Measurements from ENCODE around the gene PRSS37.
"Not testable (repeated sequence)": the region's sequence is repeated elsewhere in the genome, so short reads cannot be mapped to it uniquely, and the experiment has no call there.

PRSS37 gene

DNA sequence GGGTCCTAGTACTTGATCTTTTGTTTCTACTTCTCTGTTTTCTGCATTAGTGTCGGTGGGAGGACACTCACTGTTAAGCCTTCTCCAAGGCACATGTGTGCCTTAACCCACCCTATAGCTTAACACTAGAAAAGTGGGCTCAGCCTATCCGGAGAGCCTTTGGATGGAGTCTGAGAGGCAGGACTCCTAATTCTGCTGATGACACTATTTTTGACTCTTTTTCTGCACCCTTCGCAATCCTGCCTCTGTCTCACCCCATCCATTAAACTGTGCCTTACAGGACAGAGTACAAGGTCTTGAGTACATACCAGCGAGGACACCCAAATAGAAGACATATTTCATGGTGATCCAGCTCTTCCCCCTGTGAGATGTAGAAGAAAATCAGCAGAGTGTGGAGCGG lies 577 bp downstream of the PRSS37 start:
- Mint-ChIP-seq H3K4me3 (no peak overlapping the region), H3K27ac (no peak overlapping the region), H3K9me3 (no peaks in the 10 kb centered on the region), H3K27me3 (no peaks in the 10 kb centered on the region), H3K4me1 (no peaks in the 10 kb centered on the region), H3K36me3 (no peaks in the 10 kb centered on the region)
- no peak for DNase-seq
- CTCF ChIA-PET: interaction anchor here (0.7 kb wide), 1 partner anchor 55 kb away, joined by 3 read pairs; no protein-coding TSS in a partner anchor

DNA sequence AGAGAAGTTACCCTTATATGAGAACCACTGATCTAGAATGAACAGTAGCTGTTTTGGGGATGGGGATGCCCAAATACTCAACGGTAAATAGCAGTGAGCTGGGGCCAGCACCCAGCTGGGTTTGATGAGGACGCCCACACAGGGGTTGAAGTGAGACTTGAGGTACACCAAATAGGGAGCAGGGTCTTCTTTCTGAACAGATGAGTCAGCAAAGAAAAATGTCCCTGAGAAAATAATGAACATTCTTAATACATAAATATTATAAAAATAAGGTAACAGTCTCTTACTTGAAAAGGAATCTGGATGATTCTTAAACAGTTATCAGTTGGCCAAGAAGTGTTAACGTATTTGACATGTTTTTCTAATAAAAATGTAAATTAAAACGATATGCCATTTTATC lies 2.0 kb downstream of the PRSS37 start:
- Mint-ChIP-seq H3K4me3 (no peak overlapping the region), H3K4me1 (no peaks in the 10 kb centered on the region), H3K9me3 (no peaks in the 10 kb centered on the region), H3K36me3 (no peaks in the 10 kb centered on the region), H3K27me3 (no peaks in the 10 kb centered on the region), H3K27ac (no peak overlapping the region)
- no peak for DNase-seq
- CTCF ChIA-PET: no interaction called here

DNA sequence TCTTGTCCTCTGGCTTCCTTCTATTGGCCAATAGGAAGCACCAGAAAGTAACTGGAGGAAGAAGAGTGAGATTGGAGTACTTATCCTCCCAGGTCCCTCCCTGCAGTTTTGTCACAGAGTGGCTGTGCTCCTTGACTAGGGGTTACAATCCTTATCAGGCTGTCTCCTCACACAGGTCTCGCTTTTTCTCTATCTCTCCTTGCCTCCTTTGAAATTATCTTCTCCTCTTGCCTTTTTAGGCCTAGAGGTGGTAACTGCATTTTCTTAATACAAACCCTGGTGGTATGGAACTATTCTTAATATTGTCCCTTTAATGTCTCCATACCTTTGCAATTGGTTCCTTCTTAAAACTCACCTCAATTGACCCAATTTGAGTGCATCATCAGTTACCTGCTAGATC lies 2.7 kb downstream of the PRSS37 start:
- Mint-ChIP-seq H3K4me1 (no peaks in the 10 kb centered on the region), H3K4me3 (no peak overlapping the region), H3K27me3 (no peaks in the 10 kb centered on the region), H3K9me3 (no peaks in the 10 kb centered on the region), H3K36me3 (no peaks in the 10 kb centered on the region), H3K27ac (no peak overlapping the region)
- no peak for DNase-seq
- CTCF ChIA-PET: no interaction called here

DNA sequence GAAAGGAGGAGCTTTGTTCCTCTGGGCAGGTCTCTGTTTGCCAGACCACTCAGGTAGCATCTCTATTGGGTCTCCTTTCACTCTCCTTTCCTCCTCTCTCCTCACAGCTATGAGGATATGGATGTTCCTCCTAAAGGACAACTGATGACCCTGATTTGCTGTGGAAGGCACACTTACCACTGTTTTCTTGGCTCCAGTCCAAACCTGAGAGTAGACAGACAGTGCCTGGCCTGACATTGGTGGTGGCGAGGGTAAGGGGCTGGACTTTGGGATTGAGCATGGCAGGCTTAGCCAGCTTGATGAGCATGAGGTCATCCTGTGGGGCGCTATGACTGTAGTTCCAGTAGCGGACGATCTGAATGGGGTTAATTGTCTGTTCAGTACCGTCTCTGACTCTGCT lies 3.6 kb downstream of the PRSS37 start:
- H3K36me3 Mint-ChIP-seq: no peaks in the 10 kb centered on the region
- CTCF ChIA-PET: no interaction called here
- H3K27me3 Mint-ChIP-seq: no peaks in the 10 kb centered on the region
- no peaks in the 10 kb centered on the region for H3K4me1 Mint-ChIP-seq
- no peak overlapping the region for H3K27ac Mint-ChIP-seq
- DNase-seq: no peak
- H3K9me3 Mint-ChIP-seq: no peaks in the 10 kb centered on the region
- no peak overlapping the region for H3K4me3 Mint-ChIP-seq

DNA sequence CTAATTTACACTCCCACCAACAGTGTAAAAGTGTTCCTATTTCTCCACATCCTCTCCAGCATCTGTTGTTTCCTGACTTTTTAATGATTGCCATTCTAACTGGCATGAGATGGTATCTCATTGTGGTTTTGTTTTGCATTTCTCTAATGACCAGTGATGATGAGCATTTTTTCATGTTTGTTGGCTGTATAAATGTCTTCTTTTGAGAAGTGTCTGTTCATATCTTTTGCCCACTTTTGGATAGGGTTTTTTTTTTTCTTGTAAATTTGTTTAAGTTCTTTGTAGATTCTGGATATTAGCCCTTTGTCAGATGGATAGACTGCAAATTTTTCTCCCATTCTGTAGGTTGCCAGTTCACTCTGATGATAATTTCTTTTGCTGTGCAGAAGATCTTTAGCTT lies 18.9 kb downstream of the PRSS37 start:
- H3K36me3 Mint-ChIP-seq, H3K27ac Mint-ChIP-seq, H3K4me3 Mint-ChIP-seq, H3K27me3 Mint-ChIP-seq, CTCF ChIA-PET, H3K4me1 Mint-ChIP-seq, DNase-seq: not testable (repeated sequence)
- H3K9me3 Mint-ChIP-seq: peaks cover 20% of the 10 kb centered on the region

DNA sequence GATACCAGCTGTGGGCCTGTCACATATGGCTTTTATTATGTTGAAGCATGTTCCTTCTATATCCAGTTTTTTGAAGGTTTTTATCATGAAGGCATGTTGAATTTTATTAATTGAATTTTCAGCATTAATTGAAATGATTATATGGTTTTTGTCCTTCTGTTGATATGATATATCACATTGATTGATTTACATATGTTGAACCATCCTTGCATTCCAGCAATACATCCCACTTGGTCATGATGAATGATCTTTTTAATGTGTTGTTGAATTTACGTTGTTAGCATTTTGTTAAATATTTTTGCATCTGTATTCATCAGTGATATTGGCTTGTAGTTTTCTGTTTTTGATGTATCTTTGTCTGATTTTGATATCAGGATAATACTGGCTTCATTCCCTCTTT lies 21.2 kb downstream of the PRSS37 start:
- Mint-ChIP-seq H3K4me3 (no peak overlapping the region), H3K9me3 (peaks cover 20% of the 10 kb centered on the region), H3K36me3 (no peaks in the 10 kb centered on the region), H3K4me1 (no peaks in the 10 kb centered on the region), H3K27ac (no peak overlapping the region), H3K27me3 (no peaks in the 10 kb centered on the region)
- CTCF ChIA-PET: no interaction called here
- no peak for DNase-seq

DNA sequence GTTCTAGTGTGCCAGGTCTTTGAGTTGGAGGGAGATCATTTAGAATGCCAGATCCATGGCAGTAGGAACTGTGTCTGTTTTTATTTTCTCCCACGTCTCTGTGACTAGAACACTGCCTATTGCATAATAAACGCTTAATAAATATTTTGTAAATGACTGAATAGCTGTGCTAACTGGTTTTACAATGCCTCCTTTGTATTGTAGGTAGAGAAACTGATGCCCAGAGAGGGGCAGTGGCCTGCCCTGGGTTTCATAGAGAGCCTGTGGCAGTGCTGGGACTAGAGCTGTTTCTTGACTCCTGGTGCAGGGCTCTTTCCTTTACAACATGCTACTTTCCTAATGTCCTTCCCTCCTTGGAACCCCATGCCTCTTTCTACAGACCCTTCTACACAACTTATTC lies 48.8 kb downstream of the PRSS37 start:
- no peaks in the 10 kb centered on the region for H3K9me3 Mint-ChIP-seq
- DNase-seq: no peak
- peaks cover 3% of the 10 kb centered on the region for H3K36me3 Mint-ChIP-seq
- no peak overlapping the region for H3K4me3 Mint-ChIP-seq
- no peaks in the 10 kb centered on the region for H3K4me1 Mint-ChIP-seq
- CTCF ChIA-PET: no interaction called here
- H3K27me3 Mint-ChIP-seq: no peaks in the 10 kb centered on the region
- H3K27ac Mint-ChIP-seq: no peak overlapping the region

DNA sequence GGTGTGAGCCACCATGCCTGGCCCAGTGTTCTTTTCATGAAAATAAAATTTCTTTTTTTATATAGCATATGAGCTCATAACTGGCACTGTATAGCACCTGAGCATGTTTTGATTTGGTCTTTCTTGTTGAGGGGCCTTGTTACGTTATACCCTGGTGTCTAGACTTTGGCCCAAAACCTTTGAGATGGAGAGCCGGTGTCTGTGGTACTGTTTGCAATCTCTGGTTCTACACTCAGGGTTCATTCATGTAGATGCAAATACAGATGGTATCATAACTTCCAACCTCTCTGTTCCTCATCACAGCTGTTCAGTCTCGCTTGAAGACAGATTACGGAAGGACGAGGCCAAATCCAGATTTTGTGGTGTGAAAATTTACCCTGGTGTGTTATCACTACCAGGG lies 51.4 kb downstream of the PRSS37 start, which contains the start of gene TAS2R5:
TSS of gene TAS2R5 (plus strand) at position 301 of the 400 bp plus-strand sequence. CDS start 145 bp downstream, outside the sequence.
- no peak within 1 kb of the TSS for H3K4me3 Mint-ChIP-seq
- no peaks in the 10 kb centered on the region for H3K9me3 Mint-ChIP-seq
- H3K4me1 Mint-ChIP-seq: no peaks in the 10 kb centered on the region
- H3K36me3 Mint-ChIP-seq: peaks cover 3% of the 10 kb centered on the region
- no peak within 1 kb of the TSS for H3K27ac Mint-ChIP-seq
- CTCF ChIA-PET: no interaction called here
- DNase-seq: no peak
- H3K27me3 Mint-ChIP-seq: no peaks in the 10 kb centered on the region

DNA sequence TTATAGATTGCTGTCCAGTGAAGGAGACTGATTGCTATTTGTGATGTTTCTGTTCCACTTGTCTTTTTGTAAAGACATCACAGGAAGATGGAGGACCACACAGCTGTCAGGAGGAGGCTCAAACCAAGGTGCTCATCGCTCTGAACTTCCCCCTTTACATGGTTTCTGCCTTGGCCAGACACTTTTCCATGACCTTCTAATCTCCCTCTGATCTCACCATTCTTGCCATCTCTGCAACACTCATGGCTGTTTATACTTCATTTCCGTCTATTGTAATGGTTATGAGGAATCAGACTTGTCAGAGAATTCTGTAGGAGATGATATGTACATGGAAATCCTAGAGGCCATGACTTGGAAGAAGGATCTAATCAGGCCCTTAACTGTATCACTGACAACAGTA lies 53.0 kb downstream of the PRSS37 start:
- Mint-ChIP-seq H3K4me1 (no peaks in the 10 kb centered on the region), H3K27me3 (no peaks in the 10 kb centered on the region), H3K4me3 (no peak overlapping the region), H3K36me3 (no peaks in the 10 kb centered on the region), H3K9me3 (no peaks in the 10 kb centered on the region), H3K27ac (no peak overlapping the region)
- CTCF ChIA-PET: interaction anchor here (0.6 to 5.2 kb wide), 6 partner anchors 19 to 134 kb away, joined by 3 to 29 read pairs (median 4); no protein-coding TSS in a partner anchor
- DNase-seq: no peak

Data from activated naive CD4-positive, alpha-beta T cell treated with anti-CD3 and anti-CD28 coated beads, Interleukin-2, amount 10 ng/mL, durations not matched to agents 7 days and 5 days (primary cell).